Measurements from ENCODE around the gene LMF1. TPM values are rescaled to one million over a fixed set of nuclear protein-coding genes. Genes with fewer than 3 reads are reported as not detected.
A peak's percentile ranks its signal among the peaks of the same experiment; 100 is the strongest.

LMF1 gene
- total RNA-seq, 1 donor from 2014 or later: 26.2 TPM

DNA sequence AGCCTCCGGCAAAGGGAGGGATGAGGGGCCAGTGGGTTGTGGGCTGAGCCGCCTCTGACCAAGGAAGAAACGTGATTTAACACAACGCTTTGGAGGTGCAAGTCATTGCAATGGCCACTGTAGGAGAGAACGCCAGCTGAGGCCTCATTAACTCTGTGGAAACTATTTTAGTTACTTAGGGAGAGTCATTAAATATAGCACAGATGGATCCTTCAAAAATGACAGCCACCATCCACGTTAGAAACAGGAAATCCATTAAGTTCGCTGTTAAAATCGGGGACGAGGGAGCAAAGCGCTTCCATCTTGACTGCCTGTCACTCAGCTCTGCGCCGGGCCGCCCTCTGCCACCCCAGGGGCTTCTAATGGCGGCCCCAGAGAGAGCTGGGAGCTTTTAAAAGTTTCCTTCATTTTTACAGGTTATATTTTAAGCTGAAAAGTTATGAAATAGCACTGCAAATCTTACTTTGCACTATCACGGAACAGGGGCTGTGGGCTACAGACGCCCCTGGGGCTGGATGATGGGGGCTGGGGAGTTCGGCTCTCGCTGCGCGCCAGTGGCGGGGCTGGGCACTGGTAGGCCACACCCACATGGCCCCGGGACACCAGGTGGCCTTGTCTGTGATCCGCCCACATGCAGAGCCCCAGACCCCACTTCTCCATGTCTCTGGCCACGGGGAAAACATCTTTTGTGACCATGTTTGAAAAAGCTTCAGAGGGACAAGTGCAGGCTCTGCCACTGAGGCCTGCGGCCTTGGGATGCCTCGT lies 54.6 kb downstream of the LMF1 start:
- no peak for TF ChIP-seq CTCF (IDR thresholded peaks at IDR 0.05; ENCODE audit: unreplicated experiment)
- Mint-ChIP-seq H3K27ac (no peak overlapping the region), H3K4me3 (ENCODE audit: low read depth) (no peak overlapping the region), H3K27me3 (no peaks in the 10 kb centered on the region), H3K36me3 (ENCODE audit: insufficient read depth) (peaks cover 8% of the 10 kb centered on the region), H3K9me3 (ENCODE audit: low read depth) (no peaks in the 10 kb centered on the region), H3K4me1 (ENCODE audit: low read depth) (peaks cover 11% of the 10 kb centered on the region)
- DNase-seq (ENCODE audit: low spot score, unreplicated experiment): no peak

GRCh38 chr16:915546-915945 lies 55.2 kb downstream of the LMF1 start:
- Mint-ChIP-seq H3K9me3 (ENCODE audit: low read depth) (no peaks in the 10 kb centered on the region), H3K27ac (no peak overlapping the region), H3K27me3 (no peaks in the 10 kb centered on the region), H3K4me1 (ENCODE audit: low read depth) (peaks cover 11% of the 10 kb centered on the region), H3K4me3 (ENCODE audit: low read depth) (no peak overlapping the region), H3K36me3 (ENCODE audit: insufficient read depth) (peaks cover 5% of the 10 kb centered on the region)
- no peak for DNase-seq (ENCODE audit: low spot score, unreplicated experiment)
- TF ChIP-seq CTCF (IDR thresholded peaks at IDR 0.05; ENCODE audit: unreplicated experiment): no peak

DNA sequence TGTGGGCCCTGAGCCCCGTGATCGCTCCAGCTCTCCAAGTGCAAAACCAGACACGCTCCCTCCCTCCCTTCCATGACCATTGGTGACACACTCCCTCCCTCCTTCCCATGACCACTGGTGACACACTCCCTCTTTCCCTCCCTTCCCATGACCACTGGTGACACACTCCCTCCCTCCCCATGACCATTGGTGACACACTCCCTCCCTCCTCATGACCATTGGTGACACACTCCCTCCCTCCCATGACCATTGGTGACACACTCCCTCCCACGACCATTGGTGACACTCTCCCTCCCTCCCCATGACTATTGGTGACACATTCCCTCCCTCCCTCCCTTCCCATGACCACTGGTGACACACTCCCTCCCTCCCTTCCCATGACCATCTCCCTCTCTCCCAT lies 56.3 kb downstream of the LMF1 start:
- no peaks in the 10 kb centered on the region for H3K27me3 Mint-ChIP-seq
- TF ChIP-seq CTCF (IDR thresholded peaks at IDR 0.05; ENCODE audit: unreplicated experiment): no peak
- no peak overlapping the region for H3K4me3 Mint-ChIP-seq (ENCODE audit: low read depth)
- H3K9me3 Mint-ChIP-seq (ENCODE audit: low read depth): no peaks in the 10 kb centered on the region
- DNase-seq (ENCODE audit: low spot score, unreplicated experiment): no peak
- peaks cover under 1% of the 10 kb centered on the region for H3K36me3 Mint-ChIP-seq (ENCODE audit: insufficient read depth)
- peaks cover 11% of the 10 kb centered on the region for H3K4me1 Mint-ChIP-seq (ENCODE audit: low read depth)
- H3K27ac Mint-ChIP-seq: no peak overlapping the region

DNA sequence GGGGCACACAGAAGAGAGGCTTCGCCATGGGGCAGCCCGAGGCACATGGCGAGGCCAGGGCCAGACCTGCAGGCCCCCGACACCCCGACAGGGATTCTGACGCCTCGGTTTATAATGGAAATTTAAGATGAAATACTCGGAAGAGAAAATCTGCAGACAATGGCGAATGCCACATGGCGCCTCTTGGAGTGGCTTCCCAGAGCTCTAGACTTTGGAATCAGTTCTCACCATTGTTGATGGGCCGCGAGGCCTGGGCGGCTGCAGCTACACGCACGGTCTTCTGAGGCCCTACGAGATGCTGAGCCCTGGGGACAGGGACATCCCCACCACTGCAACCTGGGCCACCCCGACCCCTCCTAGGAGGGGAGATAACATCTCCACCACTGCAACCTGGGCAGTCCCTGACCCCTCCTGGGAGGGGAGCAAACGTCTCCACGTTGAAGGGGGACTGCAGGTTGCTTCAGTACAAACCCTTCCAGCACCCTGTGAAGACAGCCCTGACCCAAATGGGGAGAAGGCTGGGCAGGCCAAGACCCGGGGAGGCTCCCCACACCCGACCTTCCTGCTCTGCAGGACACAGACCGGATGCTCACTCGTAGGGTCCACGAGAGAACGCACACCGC lies 56.9 kb downstream of the LMF1 start:
- Mint-ChIP-seq H3K36me3 (ENCODE audit: insufficient read depth) (peaks cover 5% of the 10 kb centered on the region), H3K27me3 (no peaks in the 10 kb centered on the region), H3K4me3 (ENCODE audit: low read depth) (no peak overlapping the region), H3K9me3 (ENCODE audit: low read depth) (no peaks in the 10 kb centered on the region), H3K27ac (no peak overlapping the region), H3K4me1 (ENCODE audit: low read depth) (peaks cover 11% of the 10 kb centered on the region)
- DNase-seq (ENCODE audit: low spot score, unreplicated experiment): no peak
- no peak for TF ChIP-seq CTCF (IDR thresholded peaks at IDR 0.05; ENCODE audit: unreplicated experiment)

DNA sequence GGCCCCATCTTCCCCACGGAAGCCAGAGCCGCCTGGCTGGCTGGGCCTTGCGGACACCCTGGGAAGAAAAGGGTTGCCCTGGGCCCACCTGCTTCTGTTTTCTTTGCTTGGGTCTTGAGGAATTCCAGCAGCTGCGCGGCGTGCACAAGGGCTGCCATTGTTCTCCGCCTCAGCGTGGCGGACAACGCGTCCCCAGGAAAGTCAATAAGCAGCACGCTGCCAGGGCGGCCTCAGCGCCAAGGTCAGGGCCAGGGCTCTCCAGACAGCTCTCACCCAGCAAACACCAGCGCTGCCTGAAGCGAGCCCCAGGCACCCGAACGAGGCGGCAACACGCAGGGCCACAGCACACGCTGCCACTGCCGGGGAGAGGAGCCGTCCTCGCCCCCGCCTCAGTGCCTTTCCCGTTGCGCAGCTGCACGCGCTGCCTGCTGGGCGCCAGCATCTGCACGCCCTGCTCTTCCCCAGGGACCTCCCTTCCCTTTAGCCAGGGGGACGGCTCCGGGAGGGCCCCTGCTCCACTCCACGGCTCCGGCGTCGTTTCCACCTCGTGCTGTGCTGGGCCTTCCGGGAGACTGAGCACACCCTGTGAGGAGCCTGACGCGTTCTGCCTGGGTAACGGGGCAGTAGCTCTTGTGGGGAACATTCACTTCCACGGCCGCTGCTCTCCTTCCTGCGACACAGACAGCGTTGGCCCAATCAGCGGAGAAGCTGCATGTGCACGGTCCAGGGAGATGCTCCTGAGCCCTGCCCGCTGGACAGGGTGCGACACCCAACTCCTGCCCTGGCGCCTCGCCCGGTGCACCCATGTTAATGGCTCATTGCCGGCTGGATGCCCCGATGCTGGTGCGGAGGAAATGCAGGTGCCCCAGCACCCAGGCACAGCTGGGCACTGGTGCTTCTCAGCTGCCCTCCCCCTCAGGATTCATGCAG lies 57.8 kb downstream of the LMF1 start:
- peaks cover 5% of the 10 kb centered on the region for H3K4me1 Mint-ChIP-seq (ENCODE audit: low read depth)
- no peaks in the 10 kb centered on the region for H3K27me3 Mint-ChIP-seq
- H3K27ac Mint-ChIP-seq: peak overlapping the region; percentile 56
- no peak for DNase-seq (ENCODE audit: low spot score, unreplicated experiment)
- H3K36me3 Mint-ChIP-seq (ENCODE audit: insufficient read depth): peaks cover 5% of the 10 kb centered on the region
- H3K9me3 Mint-ChIP-seq (ENCODE audit: low read depth): no peaks in the 10 kb centered on the region
- no peak overlapping the region for H3K4me3 Mint-ChIP-seq (ENCODE audit: low read depth)
- no peak for TF ChIP-seq CTCF (IDR thresholded peaks at IDR 0.05; ENCODE audit: unreplicated experiment)

All from progenitor cell of endocrine pancreas (in vitro differentiated cells).